ENCODE results near the gene PPFIBP1.

DNA sequence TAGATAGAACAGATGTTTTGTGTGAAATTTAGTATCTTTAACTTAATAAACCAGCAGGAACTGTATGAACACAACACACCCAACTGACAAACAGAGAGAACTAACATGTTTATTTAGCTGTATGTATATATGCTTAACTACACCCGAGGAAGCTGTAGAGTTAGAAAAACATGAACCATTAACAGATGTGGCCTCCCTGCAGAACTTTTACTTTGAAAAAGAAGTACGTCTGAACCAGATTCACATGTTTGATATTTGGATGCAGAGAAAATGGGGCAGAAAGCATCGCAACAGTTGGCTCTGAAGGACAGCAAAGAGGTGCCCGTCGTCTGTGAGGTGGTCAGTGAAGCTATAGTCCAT lies 172.3 kb downstream of the PPFIBP1 start, which contains the start of gene REP15:
- no peak for TF ChIP-seq POLR2A (IDR thresholded peaks at IDR 0.05; ENCODE audit: low read depth, low read length)
- no peak for TF ChIP-seq POLR2AphosphoS5 (IDR thresholded peaks at IDR 0.05; ENCODE audit: low read depth, low read length)

All from GM12892 (cell line).